ENCODE results near the gene NLRP9. TPM values are rescaled to one million over a fixed set of nuclear protein-coding genes. Genes with fewer than 3 reads are reported as not detected.

NLRP9 gene
- polyA plus RNA-seq, 2 of the 4 experiments (the other 2 are of a cell fraction): not detected

DNA sequence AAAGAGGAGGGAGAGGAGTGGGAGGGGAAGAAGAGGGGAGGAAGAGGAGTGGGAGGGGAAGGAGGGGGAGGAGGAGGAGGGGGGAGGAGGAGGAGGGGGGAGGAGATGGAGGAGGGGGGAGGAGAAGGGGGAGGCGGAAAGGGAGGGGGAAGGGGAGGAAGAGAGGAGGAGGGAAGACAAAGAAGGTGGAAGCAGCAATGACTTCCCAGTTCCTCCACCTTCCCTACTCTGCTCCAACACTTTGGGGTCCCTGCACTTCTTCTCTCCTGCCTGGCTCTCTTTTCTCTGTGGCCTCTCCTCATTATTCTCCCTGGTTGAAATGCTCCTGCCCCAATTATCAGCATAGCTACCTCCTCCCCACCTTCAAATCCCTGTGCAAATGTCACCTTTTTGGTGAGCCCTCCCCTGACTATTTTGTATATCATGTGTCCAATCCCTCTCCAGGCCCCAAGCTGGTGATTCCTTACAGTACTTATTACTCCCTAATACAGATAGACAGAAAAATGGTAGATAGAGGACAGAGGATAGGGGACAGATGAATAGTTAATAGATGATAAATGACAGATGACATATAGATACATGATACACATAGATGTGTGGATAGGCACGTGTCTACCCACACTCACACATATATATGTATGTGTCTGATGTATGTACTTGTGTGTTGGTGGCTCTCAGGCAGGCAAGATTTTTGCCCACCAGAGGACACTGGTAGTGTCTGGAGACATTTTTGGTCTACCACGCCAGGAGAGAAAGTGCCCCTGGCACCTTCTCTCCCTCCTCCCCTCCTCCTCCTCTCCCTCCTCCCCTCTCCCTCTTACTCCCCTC is 25.2 kb downstream of the NLRP9 start:
- ChIA-PET POLR2A (no interaction called here), CTCF (no interaction called here)
- 12% methylated on average over 2 of the region's 3 CpGs for WGBS (ENCODE audit: missing lambda C conversion rate)
- TF ChIP-seq BHLHE40 (IDR thresholded peaks at IDR 0.05; ENCODE audit: low read depth, low read length): no peak
- TF ChIP-seq NFE2L2 (conservative IDR thresholded peaks at IDR 0.05; ENCODE audit: low read length): no peak
- TF ChIP-seq ZC3H11A (IDR thresholded peaks at IDR 0.05): no peak
- TF ChIP-seq RCOR1 (IDR thresholded peaks at IDR 0.05; ENCODE audit: low read depth, low read length): no peak
- TF ChIP-seq HES2 (IDR thresholded peaks at IDR 0.05): no peak
- TF ChIP-seq ZNF302 (CRISPR knock-in tag; IDR thresholded peaks at IDR 0.05): no peak
- TF ChIP-seq, protein P1, sequence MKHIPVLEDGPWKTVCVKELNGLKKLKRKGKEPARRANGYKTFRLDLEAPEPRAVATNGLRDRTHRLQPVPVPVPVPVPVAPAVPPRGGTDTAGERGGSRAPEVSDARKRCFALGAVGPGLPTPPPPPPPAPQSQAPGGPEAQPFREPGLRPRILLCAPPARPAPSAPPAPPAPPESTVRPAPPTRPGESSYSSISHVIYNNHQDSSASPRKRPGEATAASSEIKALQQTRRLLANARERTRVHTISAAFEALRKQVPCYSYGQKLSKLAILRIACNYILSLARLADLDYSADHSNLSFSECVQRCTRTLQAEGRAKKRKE (CRISPR knock-in tag; IDR thresholded peaks at IDR 0.05; ENCODE audit: low read depth): no peak
- no peak for TF ChIP-seq ESRRA (IDR thresholded peaks at IDR 0.05; ENCODE audit: borderline replicate concordance, low read length)
- TF ChIP-seq MAX (IDR thresholded peaks at IDR 0.05): no peak
- TF ChIP-seq RAD21 (conservative IDR thresholded peaks at IDR 0.05 in 1 of 2, IDR thresholded peaks at IDR 0.05 in 1 of 2): no peak
- TF ChIP-seq HDAC2 (IDR thresholded peaks at IDR 0.05): no peak
- TF ChIP-seq FOSB (CRISPR knock-in tag; IDR thresholded peaks at IDR 0.05): no peak
- TF ChIP-seq, protein P2, sequence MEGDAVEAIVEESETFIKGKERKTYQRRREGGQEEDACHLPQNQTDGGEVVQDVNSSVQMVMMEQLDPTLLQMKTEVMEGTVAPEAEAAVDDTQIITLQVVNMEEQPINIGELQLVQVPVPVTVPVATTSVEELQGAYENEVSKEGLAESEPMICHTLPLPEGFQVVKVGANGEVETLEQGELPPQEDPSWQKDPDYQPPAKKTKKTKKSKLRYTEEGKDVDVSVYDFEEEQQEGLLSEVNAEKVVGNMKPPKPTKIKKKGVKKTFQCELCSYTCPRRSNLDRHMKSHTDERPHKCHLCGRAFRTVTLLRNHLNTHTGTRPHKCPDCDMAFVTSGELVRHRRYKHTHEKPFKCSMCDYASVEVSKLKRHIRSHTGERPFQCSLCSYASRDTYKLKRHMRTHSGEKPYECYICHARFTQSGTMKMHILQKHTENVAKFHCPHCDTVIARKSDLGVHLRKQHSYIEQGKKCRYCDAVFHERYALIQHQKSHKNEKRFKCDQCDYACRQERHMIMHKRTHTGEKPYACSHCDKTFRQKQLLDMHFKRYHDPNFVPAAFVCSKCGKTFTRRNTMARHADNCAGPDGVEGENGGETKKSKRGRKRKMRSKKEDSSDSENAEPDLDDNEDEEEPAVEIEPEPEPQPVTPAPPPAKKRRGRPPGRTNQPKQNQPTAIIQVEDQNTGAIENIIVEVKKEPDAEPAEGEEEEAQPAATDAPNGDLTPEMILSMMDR (IDR thresholded peaks at IDR 0.05): no peak
- TF ChIP-seq EP300 (IDR thresholded peaks at IDR 0.05): no peak
- no peaks in the 10 kb centered on the region for H3K4me1 ChIP-seq
- DNase-seq (ENCODE audit: low read depth in 1 of 2, low spot score in 1 of 2) (no peak), FAIRE-seq (no peak), ATAC-seq (no peak)
- peaks cover 34% of the 10 kb centered on the region for H3K9me3 ChIP-seq
- H3K4me2 ChIP-seq: no peak overlapping the region
- no peak overlapping the region for H3K4me3 ChIP-seq
- no peak overlapping the region for H3K27ac ChIP-seq

- DNase-seq (ENCODE audit: low read depth in 1 of 2, low spot score in 1 of 2) (no peak), ATAC-seq (peak; percentile 12 to 22; a peak in 2 of 6 replicates), FAIRE-seq (no peak)
- Histone ChIP-seq H3K4me2 (no peak overlapping the region), H3K4me3 (no peak overlapping the region), H3K4me1 (no peaks in the 10 kb centered on the region), H3K9me3 (peaks cover 37% of the 10 kb centered on the region), H3K27ac (no peak overlapping the region)
- WGBS (ENCODE audit: missing lambda C conversion rate): 60% methylated on average over 16 of the region's 18 CpGs
- CTCF ChIA-PET: no interaction called here
- POLR2A ChIA-PET: no interaction called here
- TF ChIP-seq FOXS1 (CRISPR knock-in tag; IDR thresholded peaks at IDR 0.05) (no peak), USF2 (IDR thresholded peaks at IDR 0.05) (no peak), RAD21 (conservative IDR thresholded peaks at IDR 0.05 in 1 of 2, IDR thresholded peaks at IDR 0.05 in 1 of 2) (no peak), RARB (CRISPR knock-in tag; IDR thresholded peaks at IDR 0.05) (no peak), ZNF302 (CRISPR knock-in tag; IDR thresholded peaks at IDR 0.05) (no peak), HES2 (IDR thresholded peaks at IDR 0.05) (no peak), HOXB5 (CRISPR knock-in tag; IDR thresholded peaks at IDR 0.05) (no peak), PHF8 (IDR thresholded peaks at IDR 0.05; ENCODE audit: borderline replicate concordance, low read depth) (no peak), TFCP2L1 (CRISPR knock-in tag; IDR thresholded peaks at IDR 0.05) (no peak), FOSL2 (IDR thresholded peaks at IDR 0.05) (no peak), FOSL2 (CRISPR knock-in tag; IDR thresholded peaks at IDR 0.05) (no peak), MYC (IDR thresholded peaks at IDR 0.05; ENCODE audit: borderline replicate concordance, low read length) (no peak)
- TF ChIP-seq, protein P3, sequence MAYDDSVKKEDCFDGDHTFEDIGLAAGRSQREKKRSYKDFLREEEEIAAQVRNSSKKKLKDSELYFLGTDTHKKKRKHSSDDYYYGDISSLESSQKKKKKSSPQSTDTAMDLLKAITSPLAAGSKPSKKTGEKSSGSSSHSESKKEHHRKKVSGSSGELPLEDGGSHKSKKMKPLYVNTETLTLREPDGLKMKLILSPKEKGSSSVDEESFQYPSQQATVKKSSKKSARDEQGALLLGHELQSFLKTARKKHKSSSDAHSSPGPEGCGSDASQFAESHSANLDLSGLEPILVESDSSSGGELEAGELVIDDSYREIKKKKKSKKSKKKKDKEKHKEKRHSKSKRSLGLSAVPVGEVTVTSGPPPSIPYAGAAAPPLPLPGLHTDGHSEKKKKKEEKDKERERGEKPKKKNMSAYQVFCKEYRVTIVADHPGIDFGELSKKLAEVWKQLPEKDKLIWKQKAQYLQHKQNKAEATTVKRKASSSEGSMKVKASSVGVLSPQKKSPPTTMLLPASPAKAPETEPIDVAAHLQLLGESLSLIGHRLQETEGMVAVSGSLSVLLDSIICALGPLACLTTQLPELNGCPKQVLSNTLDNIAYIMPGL (CRISPR knock-in tag; IDR thresholded peaks at IDR 0.05; ENCODE audit: borderline replicate concordance): no peak
- TF ChIP-seq, protein P4, sequence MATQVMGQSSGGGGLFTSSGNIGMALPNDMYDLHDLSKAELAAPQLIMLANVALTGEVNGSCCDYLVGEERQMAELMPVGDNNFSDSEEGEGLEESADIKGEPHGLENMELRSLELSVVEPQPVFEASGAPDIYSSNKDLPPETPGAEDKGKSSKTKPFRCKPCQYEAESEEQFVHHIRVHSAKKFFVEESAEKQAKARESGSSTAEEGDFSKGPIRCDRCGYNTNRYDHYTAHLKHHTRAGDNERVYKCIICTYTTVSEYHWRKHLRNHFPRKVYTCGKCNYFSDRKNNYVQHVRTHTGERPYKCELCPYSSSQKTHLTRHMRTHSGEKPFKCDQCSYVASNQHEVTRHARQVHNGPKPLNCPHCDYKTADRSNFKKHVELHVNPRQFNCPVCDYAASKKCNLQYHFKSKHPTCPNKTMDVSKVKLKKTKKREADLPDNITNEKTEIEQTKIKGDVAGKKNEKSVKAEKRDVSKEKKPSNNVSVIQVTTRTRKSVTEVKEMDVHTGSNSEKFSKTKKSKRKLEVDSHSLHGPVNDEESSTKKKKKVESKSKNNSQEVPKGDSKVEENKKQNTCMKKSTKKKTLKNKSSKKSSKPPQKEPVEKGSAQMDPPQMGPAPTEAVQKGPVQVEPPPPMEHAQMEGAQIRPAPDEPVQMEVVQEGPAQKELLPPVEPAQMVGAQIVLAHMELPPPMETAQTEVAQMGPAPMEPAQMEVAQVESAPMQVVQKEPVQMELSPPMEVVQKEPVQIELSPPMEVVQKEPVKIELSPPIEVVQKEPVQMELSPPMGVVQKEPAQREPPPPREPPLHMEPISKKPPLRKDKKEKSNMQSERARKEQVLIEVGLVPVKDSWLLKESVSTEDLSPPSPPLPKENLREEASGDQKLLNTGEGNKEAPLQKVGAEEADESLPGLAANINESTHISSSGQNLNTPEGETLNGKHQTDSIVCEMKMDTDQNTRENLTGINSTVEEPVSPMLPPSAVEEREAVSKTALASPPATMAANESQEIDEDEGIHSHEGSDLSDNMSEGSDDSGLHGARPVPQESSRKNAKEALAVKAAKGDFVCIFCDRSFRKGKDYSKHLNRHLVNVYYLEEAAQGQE (IDR thresholded peaks at IDR 0.05): no peak
- TF ChIP-seq, protein P1 (CRISPR knock-in tag; IDR thresholded peaks at IDR 0.05; ENCODE audit: low read depth): no peak
Measured at GRCh38 chr19:55711719-55712118, 26.5 kb downstream of the NLRP9 start.

Data from A549 (cell line).